Lung (tissue), 12 donors: ENCODE data around the gene LCN10. TPM values are rescaled to one million over a fixed set of nuclear protein-coding genes. Genes with fewer than 3 reads are reported as not detected.

Experiments used
- ATAC-seq: fragments of 200-7000 bp; cut with Tn5 transposase; one replicate; pipeline ENCODE4 v1.9.1; 2020; ENCODE audit warnings: moderate number of reproducible peaks; ENCODE audit not compliant: insufficient read depth, low FRiP score
- DNase-seq, 3 donors: peaks; one replicate each; pipeline ENCODE4 v3.0.0-alpha.2; 2013 to 2017
- H3K27ac ChIP-seq, 2 donors: one replicate each; pipeline ENCODE4 v1.5.1; 2013; ENCODE audit warnings: mild to moderate bottlenecking in 2 of 2, moderate library complexity in 2 of 2, control low read depth in 1 of 2, inconsistent platforms in 1 of 2, low read depth in 1 of 2, low read length in 1 of 2
- H3K27me3 ChIP-seq, 3 donors: one replicate each; pipeline ENCODE4 v1.5.1; 2013; ENCODE audit warnings: low read length in 2 of 3; ENCODE audit not compliant: control insufficient read depth in 3 of 3, insufficient read depth in 3 of 3
- H3K36me3 ChIP-seq, 4 donors: one replicate each; pipeline ENCODE4 v1.5.1; 2013; ENCODE audit warnings: low read length in 4 of 4, mild to moderate bottlenecking in 1 of 4, moderate library complexity in 1 of 4; ENCODE audit not compliant: control insufficient read depth in 4 of 4, insufficient read depth in 4 of 4
- H3K4me1 ChIP-seq, 5 donors: one replicate each; pipeline ENCODE4 v1.5.1; 2013; ENCODE audit warnings: low read length in 5 of 5, mild to moderate bottlenecking in 2 of 5, moderate library complexity in 1 of 5; ENCODE audit not compliant: control insufficient read depth in 5 of 5, insufficient read depth in 5 of 5
- H3K4me3 ChIP-seq: one replicate; pipeline ENCODE4 v1.5.1; 2013; ENCODE audit warnings: mild to moderate bottlenecking, control low read depth, moderate library complexity
- H3K9ac ChIP-seq, 2 donors: one replicate each; pipeline ENCODE4 v1.5.1; 2013; ENCODE audit warnings: low read length in 2 of 2, control low read depth in 1 of 2; ENCODE audit not compliant: insufficient read depth in 1 of 2
- H3K9me3 ChIP-seq, 4 donors: one replicate each; pipeline ENCODE4 v1.5.1; 2013; ENCODE audit warnings: low read length in 3 of 4, mild to moderate bottlenecking in 1 of 4, moderate library complexity in 1 of 4; ENCODE audit not compliant: control insufficient read depth in 4 of 4, insufficient read depth in 3 of 4
- WGBS, 2 donors: extraction: QIAGEN DNeasy Blood & Tissue Kit; methylation state at CpG; one replicate each; pipeline ENCODE4 v1.1.7; 2013; 5-methylcytosine and 5-hydroxymethylcytosine counted together
- polyA plus RNA-seq, 2 donors: library from polyadenylated mRNA; stranded (reverse); fragments of 200-250 nt; gene quantifications; one replicate each; pipeline ENCODE4 v1.2.1, GENCODE V29; 2013
- total RNA-seq, 2 donors: library from RNA; depleted of rRNA in 1 of 2; stranded (reverse); fragments of >200 nt in 1 of 2; gene quantifications; one replicate each; pipeline ENCODE4 v1.2.1, GENCODE V29; 2014 to 2021
- TF ChIP-seq, protein P1 (sequence below): IDR thresholded peaks from 2 replicates; pipeline ENCODE4 v1.5.1; 2012; ENCODE audit warnings: mild to moderate bottlenecking; ENCODE audit errors: control extremely low read depth, extremely low read depth
- donor health status: control.
- donor health status: control.
- donor health status: Bipolar disorder and iron deficiency.
- donor health status: healthy.
- donor health status: DM: yes; HTN: yes; CAD: no.

Gene LCN10
- total and polyA plus RNA-seq, 4 donors, result 0.72 to 6.4 (median 4.7) TPM; not detected in 1

DNA sequence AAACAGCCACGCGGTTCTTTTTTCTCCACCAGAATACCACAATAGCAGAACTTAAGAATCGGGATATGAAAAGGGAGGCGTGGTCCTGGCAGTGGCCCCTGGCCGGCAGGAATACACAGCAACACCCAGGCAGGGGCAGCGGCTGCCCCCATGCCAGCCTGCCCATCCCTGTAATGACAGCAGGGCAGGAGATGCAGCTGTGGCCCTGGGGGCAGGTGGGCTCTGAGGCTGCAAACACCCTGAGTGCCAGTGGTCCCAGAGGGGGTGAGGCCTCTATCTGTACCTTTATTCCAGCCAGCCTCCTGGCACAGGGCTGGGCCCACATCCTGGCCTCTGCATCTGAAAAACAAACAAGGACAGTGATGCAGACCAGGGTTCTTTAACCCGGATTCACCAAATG lies 18.0 kb downstream of the LCN10 start:
- TF ChIP-seq, protein P1, sequence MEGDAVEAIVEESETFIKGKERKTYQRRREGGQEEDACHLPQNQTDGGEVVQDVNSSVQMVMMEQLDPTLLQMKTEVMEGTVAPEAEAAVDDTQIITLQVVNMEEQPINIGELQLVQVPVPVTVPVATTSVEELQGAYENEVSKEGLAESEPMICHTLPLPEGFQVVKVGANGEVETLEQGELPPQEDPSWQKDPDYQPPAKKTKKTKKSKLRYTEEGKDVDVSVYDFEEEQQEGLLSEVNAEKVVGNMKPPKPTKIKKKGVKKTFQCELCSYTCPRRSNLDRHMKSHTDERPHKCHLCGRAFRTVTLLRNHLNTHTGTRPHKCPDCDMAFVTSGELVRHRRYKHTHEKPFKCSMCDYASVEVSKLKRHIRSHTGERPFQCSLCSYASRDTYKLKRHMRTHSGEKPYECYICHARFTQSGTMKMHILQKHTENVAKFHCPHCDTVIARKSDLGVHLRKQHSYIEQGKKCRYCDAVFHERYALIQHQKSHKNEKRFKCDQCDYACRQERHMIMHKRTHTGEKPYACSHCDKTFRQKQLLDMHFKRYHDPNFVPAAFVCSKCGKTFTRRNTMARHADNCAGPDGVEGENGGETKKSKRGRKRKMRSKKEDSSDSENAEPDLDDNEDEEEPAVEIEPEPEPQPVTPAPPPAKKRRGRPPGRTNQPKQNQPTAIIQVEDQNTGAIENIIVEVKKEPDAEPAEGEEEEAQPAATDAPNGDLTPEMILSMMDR, result no peak
- Histone ChIP-seq H3K27ac (no peak overlapping the region), H3K27me3 (no peaks in the 10 kb centered on the region), H3K36me3 (peaks cover 5 to 47% (median 24%) of the 10 kb centered on the region in 4 donors), H3K4me1 (peaks cover 0 to 43% (median 23%) of the 10 kb centered on the region in 5 donors), H3K9me3 (no peaks in the 10 kb centered on the region), H3K9ac (no peak overlapping the region), H3K4me3 (no peak overlapping the region)
- DNase-seq (no peak), ATAC-seq (no peak)
- 67 to 74% methylated on average over 7 of the region's 7 CpGs for WGBS, 2 donors

GRCh38 chr9:136723989-136724388 lies 18.8 kb downstream of the LCN10 start:
- Histone ChIP-seq H3K4me1 (peaks cover 0 to 39% (median 23%) of the 10 kb centered on the region in 5 donors), H3K9me3 (no peaks in the 10 kb centered on the region), H3K27ac (no peak overlapping the region), H3K4me3 (no peak overlapping the region), H3K27me3 (no peaks in the 10 kb centered on the region), H3K9ac (no peak overlapping the region), H3K36me3 (peaks cover 5 to 47% (median 24%) of the 10 kb centered on the region in 4 donors)
- WGBS, 2 donors, result 92 to 94% methylated on average over 8 of the region's 8 CpGs
- ATAC-seq, result no peak
- TF ChIP-seq, protein P1, result no peak
- DNase-seq, result no peak

DNA sequence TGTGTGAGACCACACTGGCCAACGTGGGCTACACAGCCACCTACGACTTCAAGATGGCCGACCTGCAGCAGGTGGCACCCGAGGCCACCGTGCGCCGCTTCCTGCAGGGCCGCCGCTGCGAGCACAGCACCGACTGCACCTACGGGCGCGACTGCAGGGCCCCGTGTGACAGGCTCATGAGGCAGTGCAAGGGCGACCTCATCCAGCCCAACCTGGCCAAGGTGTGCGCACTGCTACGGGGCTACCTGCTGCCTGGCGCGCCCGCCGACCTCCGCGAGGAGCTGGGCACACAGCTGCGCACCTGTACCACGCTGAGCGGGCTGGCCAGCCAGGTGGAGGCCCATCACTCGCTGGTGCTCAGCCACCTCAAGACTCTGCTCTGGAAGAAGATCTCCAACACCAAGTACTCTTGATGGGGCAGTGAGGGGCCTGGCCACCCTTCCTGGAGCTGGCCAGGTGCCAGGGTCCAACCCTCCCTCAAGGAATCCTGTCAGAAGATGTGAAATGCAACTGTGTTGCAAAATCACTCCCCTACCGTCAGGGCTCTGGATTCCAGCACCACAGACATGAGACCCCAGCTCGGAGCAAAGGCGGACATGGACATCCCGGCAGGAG lies 19.3 kb downstream of the LCN10 start:
- Histone ChIP-seq H3K9ac (no peak overlapping the region), H3K4me1 (peaks cover 0 to 34% (median 19%) of the 10 kb centered on the region in 5 donors), H3K4me3 (no peak overlapping the region), H3K36me3 (peaks cover 5 to 47% (median 24%) of the 10 kb centered on the region in 4 donors), H3K27me3 (no peaks in the 10 kb centered on the region), H3K27ac (no peak overlapping the region), H3K9me3 (no peaks in the 10 kb centered on the region)
- 90 to 91% methylated on average over 32 of the region's 32 CpGs for WGBS, 2 donors
- ATAC-seq (no peak), DNase-seq (no peak)
- TF ChIP-seq, protein P1, result no peak

DNA sequence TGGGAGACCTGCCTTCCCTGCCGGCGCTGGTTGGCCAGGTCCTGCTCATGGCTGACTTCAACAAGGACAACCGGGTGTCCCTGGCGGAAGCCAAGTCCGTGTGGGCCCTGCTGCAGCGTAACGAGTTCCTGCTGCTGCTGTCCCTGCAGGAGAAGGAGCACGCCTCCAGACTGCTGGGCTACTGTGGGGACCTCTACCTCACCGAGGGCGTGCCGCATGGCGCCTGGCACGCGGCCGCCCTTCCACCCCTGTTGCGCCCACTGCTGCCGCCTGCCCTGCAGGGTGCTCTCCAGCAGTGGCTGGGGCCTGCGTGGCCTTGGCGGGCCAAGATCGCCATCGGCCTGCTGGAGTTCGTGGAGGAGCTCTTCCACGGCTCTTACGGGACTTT lies 19.8 kb downstream of the LCN10 start:
- no peak overlapping the region for H3K27ac ChIP-seq
- no peaks in the 10 kb centered on the region for H3K27me3 ChIP-seq
- 86% methylated on average over 24 of the region's 24 CpGs for WGBS, 2 donors
- DNase-seq, result no peak
- TF ChIP-seq, protein P1, result no peak
- ATAC-seq, result no peak
- no peak overlapping the region for H3K9ac ChIP-seq
- H3K4me1 ChIP-seq, result peaks cover 0 to 32% (median 19%) of the 10 kb centered on the region in 5 donors
- H3K9me3 ChIP-seq, result no peaks in the 10 kb centered on the region
- H3K4me3 ChIP-seq, result no peak overlapping the region
- H3K36me3 ChIP-seq, result peaks cover 5 to 47% (median 24%) of the 10 kb centered on the region in 4 donors
